H1 (cell line): ENCODE measurements around the gene KPNA4. TPM values are rescaled to one million over a fixed set of nuclear protein-coding genes. Genes with fewer than 3 reads are reported as not detected.

Source experiments
- CTCF ChIA-PET: fragments of 300-600 bp; sonication (Branson Sonifier 250); formaldehyde crosslinking; loops from one replicate; lab custom pipeline; 2021; ENCODE audit not compliant: partially characterized antibody; lab: Charles Lee
- POLR2A ChIA-PET: fragments of 300-600 bp; sonication (Branson Sonifier 250); formaldehyde crosslinking; loops from one replicate; lab custom pipeline; 2021; ENCODE audit warnings: inconsistent platforms; ENCODE audit not compliant: partially characterized antibody; lab: Charles Lee
- DNase-seq, 2 experiments: peaks; one replicate each; pipeline versions ENCODE4 v3.0.0 to v3.0.0-alpha.2; 2010 to 2022; ENCODE audit warnings: low spot score in 2 of 2, low read depth in 1 of 2, mixed read lengths in 1 of 2
- FAIRE-seq: peaks from 2 replicates; lab custom pipeline; 2011; peaks lifted over from hg19 to GRCh38; lab: Jason Lieb, UNC
- H2AFZ ChIP-seq: 2 replicates; pipeline ENCODE4 v1.8.1; 2012; ENCODE audit warnings: low read length, inconsistent platforms
- H2AK5ac ChIP-seq: 2 replicates; pipeline ENCODE4 v1.6.1; 2013; ENCODE audit warnings: low read depth, low read length
- H2BK120ac ChIP-seq: replicated peaks from 2 replicates; pipeline ENCODE3; 2013; ENCODE audit warnings: low read depth, low read length, inconsistent platforms
- H2BK12ac ChIP-seq: 2 replicates; pipeline ENCODE4 v1.6.1; 2013; ENCODE audit warnings: low read depth, low read length
- H2BK15ac ChIP-seq: 2 replicates; pipeline ENCODE4 v1.6.1; 2013; ENCODE audit warnings: low read length
- H2BK20ac ChIP-seq: 2 replicates; pipeline ENCODE4 v1.6.1; 2013; ENCODE audit warnings: low read length
- H2BK5ac ChIP-seq: 2 replicates; pipeline ENCODE4 v1.6.1; 2013; ENCODE audit warnings: low read depth, low read length
- H3K14ac ChIP-seq: 2 replicates; pipeline ENCODE4 v1.6.1; 2013; ENCODE audit warnings: inconsistent platforms; ENCODE audit not compliant: insufficient read length
- H3K18ac ChIP-seq: 2 replicates; pipeline ENCODE4 v1.6.1; 2013; ENCODE audit warnings: low read length; ENCODE audit errors: extremely low read depth
- H3K23ac ChIP-seq: 2 replicates; pipeline ENCODE4 v1.6.1; 2013; ENCODE audit warnings: inconsistent platforms; ENCODE audit not compliant: insufficient read length
- H3K23me2 ChIP-seq: 2 replicates; pipeline ENCODE4 v1.6.1; 2013; ENCODE audit warnings: low read depth, low read length
- H3K27ac ChIP-seq: 2 replicates; pipeline ENCODE4 v1.6.1; 2011; ENCODE audit warnings: low read depth, low read length, inconsistent platforms
- H3K27me3 ChIP-seq, 4 experiments: replicated peaks in 1 of 4; 1 replicate in 1 of 4; 2 replicates in 3 of 4; pipeline versions ENCODE4 v1.6.1 to v1.8.1; 2011 to 2013; ENCODE audit warnings: low read length in 3 of 4, mild to moderate bottlenecking in 3 of 4, inconsistent platforms in 2 of 4, mixed read lengths in 2 of 4, moderate library complexity in 1 of 4; ENCODE audit not compliant: control insufficient read depth in 3 of 4, insufficient read depth in 3 of 4; ENCODE audit errors: extremely low read depth in 1 of 4
- H3K36me3 ChIP-seq, 4 experiments: 2 replicates each; pipeline versions ENCODE4 v1.6.1 to v1.8.1; 2011 to 2013; ENCODE audit warnings: mild to moderate bottlenecking in 4 of 4, low read length in 3 of 4, moderate library complexity in 2 of 4, control low read depth in 1 of 4, inconsistent platforms in 1 of 4; ENCODE audit not compliant: insufficient read depth in 4 of 4, control insufficient read depth in 2 of 4
- H3K4ac ChIP-seq: replicated peaks from 2 replicates; pipeline ENCODE3; 2013; ENCODE audit warnings: low read length, low read depth, mixed read lengths, inconsistent platforms; ENCODE audit not compliant: insufficient read length
- H3K4me1 ChIP-seq, 4 experiments: replicated peaks in 1 of 4; 1 replicate in 1 of 4; 2 replicates in 3 of 4; pipeline versions ENCODE4 v1.6.1 to v1.8.1; 2011 to 2013; ENCODE audit warnings: low read length in 3 of 4, inconsistent platforms in 2 of 4, mixed read lengths in 1 of 4; ENCODE audit not compliant: insufficient read depth in 4 of 4, control insufficient read depth in 3 of 4
- H3K4me2 ChIP-seq, 2 experiments: 2 replicates each; pipeline versions ENCODE4 v1.6.1 to v1.8.1; 2011 to 2013; ENCODE audit warnings: low read depth in 2 of 2, low read length in 2 of 2, control low read depth in 1 of 2, inconsistent platforms in 1 of 2, mild to moderate bottlenecking in 1 of 2; ENCODE audit not compliant: insufficient read depth in 1 of 2
- H3K4me3 ChIP-seq, 4 experiments: fragments of 200-600, 300-600 bp in 1 of 4; sonication (generic), shearing (Covaris generic), sonication (Bioruptor Twin) in 1 of 4; 2 replicates each; pipeline versions ENCODE4 v1.5.1 to v1.8.1; 2011 to 2016; ENCODE audit warnings: low read length in 4 of 4, low read depth in 3 of 4, control low read depth in 2 of 4, inconsistent platforms in 2 of 4, mild to moderate bottlenecking in 2 of 4, mixed read lengths in 1 of 4, moderate library complexity in 1 of 4; ENCODE audit not compliant: insufficient read depth in 2 of 4; ENCODE audit errors: extremely low read depth in 1 of 4
- H3K56ac ChIP-seq: replicated peaks from 2 replicates; pipeline ENCODE3; 2013; ENCODE audit warnings: low read depth, mild to moderate bottlenecking, mixed read lengths, low read length, inconsistent platforms; ENCODE audit not compliant: insufficient read length
- H3K79me1 ChIP-seq: 2 replicates; pipeline ENCODE4 v1.6.1; 2013; ENCODE audit warnings: low read depth, low read length, control low read depth
- H3K79me2 ChIP-seq, 2 experiments: 2 replicates each; pipeline versions ENCODE4 v1.6.1 to v1.8.1; 2012 to 2013; ENCODE audit warnings: low read length in 2 of 2, mild to moderate bottlenecking in 2 of 2, inconsistent platforms in 1 of 2; ENCODE audit not compliant: insufficient read depth in 2 of 2, control insufficient read depth in 1 of 2
- H3K9ac ChIP-seq, 4 experiments: replicated peaks in 1 of 4; 1 replicate in 1 of 4; 2 replicates in 3 of 4; pipeline versions ENCODE4 v1.6.1 to v1.8.1; 2011 to 2013; ENCODE audit warnings: low read depth in 3 of 4, low read length in 3 of 4, control low read depth in 2 of 4, mild to moderate bottlenecking in 2 of 4, moderate library complexity in 2 of 4, inconsistent platforms in 1 of 4; ENCODE audit errors: extremely low read depth in 1 of 4
- H3K9me3 ChIP-seq, 2 experiments: 2 replicates each; pipeline versions ENCODE4 v1.6.1 to v1.8.1; 2012 to 2013; ENCODE audit warnings: mild to moderate bottlenecking in 2 of 2, moderate library complexity in 2 of 2, control low read depth in 1 of 2, inconsistent platforms in 1 of 2, low read depth in 1 of 2, low read length in 1 of 2, mixed read lengths in 1 of 2; ENCODE audit not compliant: insufficient read depth in 2 of 2
- H4K20me1 ChIP-seq, 2 experiments: replicated peaks in 1 of 2; 2 replicates each; pipeline versions ENCODE3 to v1.8.1; 2011 to 2013; ENCODE audit warnings: inconsistent platforms in 2 of 2, low read length in 2 of 2, mild to moderate bottlenecking in 1 of 2; ENCODE audit not compliant: insufficient read depth in 2 of 2, control insufficient read depth in 1 of 2
- H4K5ac ChIP-seq: 2 replicates; pipeline ENCODE4 v1.6.1; 2013; ENCODE audit warnings: low read length, low read depth, mixed read lengths, inconsistent platforms; ENCODE audit not compliant: insufficient read length
- H4K8ac ChIP-seq: 2 replicates; pipeline ENCODE4 v1.8.0; 2013; ENCODE audit warnings: mild to moderate bottlenecking, moderate library complexity, low read length, inconsistent platforms; ENCODE audit not compliant: insufficient read depth; ENCODE audit errors: extremely low read depth
- H4K91ac ChIP-seq: replicated peaks from 2 replicates; pipeline ENCODE3; 2013; ENCODE audit warnings: low read length, mixed read lengths, inconsistent platforms; ENCODE audit not compliant: insufficient read length
- CREB1 ChIP-seq: IDR thresholded peaks from 2 replicates; pipeline ENCODE4 v1.6.1; 2012; ENCODE audit warnings: inconsistent platforms
- POU5F1 ChIP-seq: IDR thresholded peaks from 2 replicates; pipeline ENCODE4 v1.6.1; 2011; ENCODE audit warnings: low read depth, mild to moderate bottlenecking, low read length, moderate library complexity
- SUZ12 ChIP-seq: fragments of 200-600 bp; sonication (generic); IDR thresholded peaks from 2 replicates; pipeline ENCODE4 v1.6.1; 2012; ENCODE audit warnings: mild to moderate bottlenecking, inconsistent platforms, low read length, moderate library complexity, mixed read lengths
- TAF1 ChIP-seq: IDR thresholded peaks from 2 replicates; pipeline ENCODE4 v1.6.1; 2011; ENCODE audit warnings: mild to moderate bottlenecking, low read depth, low read length
- WGBS, 2 experiments: shearing (Covaris generic) in 1 of 2; methylation state at CpG; one replicate each; pipeline versions ENCODE4 v1.1.6 to v1.1.7; 2013 to 2015; ENCODE audit warnings: low lambda C conversion rate in 2 of 2, mixed read lengths in 2 of 2, inconsistent platforms in 1 of 2, low coverage in 1 of 2, missing lambda C conversion rate in 1 of 2; ENCODE audit not compliant: insufficient replicate concordance in 2 of 2, insufficient coverage in 1 of 2, insufficient read length in 1 of 2; ENCODE audit errors: extremely low coverage in 1 of 2, missing lambda C conversion rate in 1 of 2; 5-methylcytosine and 5-hydroxymethylcytosine counted together
- polyA plus RNA-seq, 7 experiments: library from polyadenylated mRNA; depleted of rRNA in 3 of 7; stranded (reverse) in 5 of 7; unstranded in 2 of 7; fragments of >200 nt in 5 of 7; fragments of 200-250 nt in 2 of 7; gene quantifications; 1 replicate in 5 of 7; 2 replicates in 1 of 7; 4 replicates in 1 of 7; pipeline versions ENCODE4 v1.2.1 to v1.2.3, GENCODE V29; 2011 to 2013; ENCODE audit warnings: missing spikeins in 2 of 7, mixed read lengths in 2 of 7
- total RNA-seq: library from RNA; stranded (reverse); fragmentation: NEBNext Ultra II Directional; extraction: Animal tissue kit (Norgen Biotek cat#: 25700); gene quantifications from 2 replicates; pipeline ENCODE4 v1.2.1, GENCODE V29; 2021
- TF ChIP-seq, protein P1 (sequence below): IDR thresholded peaks from 2 replicates; pipeline ENCODE4 v1.6.1; 2012; ENCODE audit warnings: inconsistent platforms

The KPNA4 gene
- total and polyA plus RNA-seq, 2 of the 8 experiments (the other 6 are each of a cell fraction or from before 2014, with no cell fraction given), result 13.2 to 81.9 TPM

DNA sequence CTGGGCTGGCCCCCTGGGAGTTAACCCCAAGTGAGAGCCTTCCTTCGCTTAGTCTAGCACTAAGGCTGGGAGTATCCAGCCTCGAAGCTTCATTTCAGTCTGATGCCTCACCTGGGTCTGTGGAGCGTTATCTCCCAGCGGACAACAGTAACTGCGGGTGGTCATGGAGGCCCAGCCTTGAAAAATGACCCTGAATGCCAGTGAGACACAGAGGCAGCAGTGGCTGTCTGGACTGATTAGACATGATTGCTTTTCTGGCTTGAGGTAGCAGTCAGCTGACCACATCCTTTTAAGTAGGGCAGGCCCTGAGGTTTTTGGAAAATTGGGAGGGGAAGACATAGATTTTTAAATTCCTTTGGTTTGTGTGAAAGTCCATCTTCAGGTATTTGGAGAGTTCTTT is 87.6 kb downstream of the KPNA4 start:
- no peak overlapping the region for H2BK15ac ChIP-seq
- H3K4me3 ChIP-seq, result no peak overlapping the region
- H3K27ac ChIP-seq, result no peak overlapping the region
- FAIRE-seq (no peak), DNase-seq (no peak)
- H3K56ac ChIP-seq, result no peak overlapping the region
- no peaks in the 10 kb centered on the region for H3K23me2 ChIP-seq
- 75% methylated on average over 5 of the region's 5 CpGs; no CpG with 5 or more reads in 1 of the 2 experiments for WGBS, 2 experiments
- no peaks in the 10 kb centered on the region for H4K20me1 ChIP-seq
- CTCF ChIA-PET, result no interaction called here
- no peak overlapping the region for H2BK120ac ChIP-seq
- no peak overlapping the region for H3K14ac ChIP-seq
- H3K79me1 ChIP-seq, result no peaks in the 10 kb centered on the region
- no peak overlapping the region for H2BK12ac ChIP-seq
- H3K9ac ChIP-seq, result no peak overlapping the region
- H3K9me3 ChIP-seq, result no peaks in the 10 kb centered on the region
- no peak overlapping the region for H3K18ac ChIP-seq
- POLR2A ChIA-PET, result interaction anchor here (2.9 kb wide), 1 partner anchor 27 kb away, joined by 15 read pairs; the partner anchor contains the start of gene TRIM59
- H2BK5ac ChIP-seq, result no peak overlapping the region
- no peaks in the 10 kb centered on the region for H3K4me1 ChIP-seq
- no peaks in the 10 kb centered on the region for H3K79me2 ChIP-seq
- H4K91ac ChIP-seq, result no peak overlapping the region
- no peaks in the 10 kb centered on the region for H3K36me3 ChIP-seq
- H3K4me2 ChIP-seq, result no peak overlapping the region
- no peak overlapping the region for H4K5ac ChIP-seq
- H4K8ac ChIP-seq, result no peak overlapping the region
- H3K27me3 ChIP-seq, result no peaks in the 10 kb centered on the region
- no peak overlapping the region for H2AK5ac ChIP-seq
- H2AFZ ChIP-seq, result 0 out of 2 replicates have a peak overlapping the region, but pooled peaks have one; percentile 24
- no peak overlapping the region for H3K23ac ChIP-seq
- H3K4ac ChIP-seq, result no peak overlapping the region
- no peak overlapping the region for H2BK20ac ChIP-seq
- TF ChIP-seq, protein P1, sequence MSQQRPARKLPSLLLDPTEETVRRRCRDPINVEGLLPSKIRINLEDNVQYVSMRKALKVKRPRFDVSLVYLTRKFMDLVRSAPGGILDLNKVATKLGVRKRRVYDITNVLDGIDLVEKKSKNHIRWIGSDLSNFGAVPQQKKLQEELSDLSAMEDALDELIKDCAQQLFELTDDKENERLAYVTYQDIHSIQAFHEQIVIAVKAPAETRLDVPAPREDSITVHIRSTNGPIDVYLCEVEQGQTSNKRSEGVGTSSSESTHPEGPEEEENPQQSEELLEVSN, result no peak
- TF ChIP-seq TAF1, result no peak
- TF ChIP-seq SUZ12, result no peak
- no peak for TF ChIP-seq CREB1
- no peak for TF ChIP-seq POU5F1
